ENCODE measurements around the gene SH3GL2.

DNA sequence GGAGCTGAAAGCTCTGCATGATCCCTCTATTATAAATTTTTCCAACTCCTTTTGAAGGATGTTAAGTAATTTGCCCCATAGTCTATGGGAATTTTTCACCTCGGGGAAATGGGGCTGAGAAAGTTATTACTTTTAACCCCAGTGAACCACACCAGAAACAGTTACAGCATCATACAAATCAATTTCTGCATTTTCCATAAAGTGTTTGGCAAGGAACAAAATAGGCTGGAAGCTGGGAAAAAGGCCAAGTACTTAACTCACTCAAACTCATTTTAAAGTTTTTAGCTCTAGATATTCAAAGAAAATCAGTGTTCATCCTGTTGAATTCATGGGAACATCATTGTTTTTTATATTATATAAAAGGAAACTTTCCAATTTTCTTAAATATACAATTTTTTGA lies 160.9 kb downstream of the SH3GL2 start:
- TF ChIP-seq, protein P1, sequence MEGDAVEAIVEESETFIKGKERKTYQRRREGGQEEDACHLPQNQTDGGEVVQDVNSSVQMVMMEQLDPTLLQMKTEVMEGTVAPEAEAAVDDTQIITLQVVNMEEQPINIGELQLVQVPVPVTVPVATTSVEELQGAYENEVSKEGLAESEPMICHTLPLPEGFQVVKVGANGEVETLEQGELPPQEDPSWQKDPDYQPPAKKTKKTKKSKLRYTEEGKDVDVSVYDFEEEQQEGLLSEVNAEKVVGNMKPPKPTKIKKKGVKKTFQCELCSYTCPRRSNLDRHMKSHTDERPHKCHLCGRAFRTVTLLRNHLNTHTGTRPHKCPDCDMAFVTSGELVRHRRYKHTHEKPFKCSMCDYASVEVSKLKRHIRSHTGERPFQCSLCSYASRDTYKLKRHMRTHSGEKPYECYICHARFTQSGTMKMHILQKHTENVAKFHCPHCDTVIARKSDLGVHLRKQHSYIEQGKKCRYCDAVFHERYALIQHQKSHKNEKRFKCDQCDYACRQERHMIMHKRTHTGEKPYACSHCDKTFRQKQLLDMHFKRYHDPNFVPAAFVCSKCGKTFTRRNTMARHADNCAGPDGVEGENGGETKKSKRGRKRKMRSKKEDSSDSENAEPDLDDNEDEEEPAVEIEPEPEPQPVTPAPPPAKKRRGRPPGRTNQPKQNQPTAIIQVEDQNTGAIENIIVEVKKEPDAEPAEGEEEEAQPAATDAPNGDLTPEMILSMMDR (IDR thresholded peaks at IDR 0.05; ENCODE audit: low read depth, low read length, missing input control), result no peak
- TF ChIP-seq SP1 (IDR thresholded peaks at IDR 0.05) (no peak), YY1 (IDR thresholded peaks at IDR 0.05) (no peak), FOXA1 (IDR thresholded peaks at IDR 0.05) (no peak), RXRA (IDR thresholded peaks at IDR 0.05) (no peak)

All from liver (tissue), 3 donors.